Activated CD4-positive, alpha-beta T cell treated with anti-CD3 and anti-CD28 coated beads for 36 hours (primary cell): ENCODE measurements around the gene CBLC. TPM values are rescaled to one million over a fixed set of nuclear protein-coding genes. Genes with fewer than 3 reads are reported as not detected.
"Not testable (repeated sequence)": the region's sequence is repeated elsewhere in the genome, so short reads cannot be mapped to it uniquely, and the experiment has no call there.

Source experiments
- ATAC-seq: fragments of 200-7000 bp; cut with Tn5 transposase; one replicate; pipeline ENCODE4 v1.10.0; 2021; ENCODE audit warnings: mild to moderate bottlenecking, moderate library complexity
- CTCF ChIA-PET: fragments of 350-600 bp; sonication (Branson Sonifier 250); formaldehyde crosslinking; loops from one replicate; lab custom pipeline; 2021; ENCODE audit warnings: antibody characterized with exemption; lab: Charles Lee
- POLR2A ChIA-PET: fragments of 350-600 bp; sonication (Branson Sonifier 250); formaldehyde crosslinking; loops from one replicate; lab custom pipeline; 2021; ENCODE audit warnings: antibody characterized with exemption, inconsistent platforms; lab: Charles Lee
- DNase-seq: peaks from one replicate; pipeline ENCODE4 v3.0.0-alpha.2; 2020
- H3K27ac Mint-ChIP-seq: one replicate; pipeline ENCODE4 v1.8.0; 2021; ENCODE audit warnings: mixed read lengths
- H3K27me3 Mint-ChIP-seq: one replicate; pipeline ENCODE4 v1.8.0; 2021; ENCODE audit warnings: mixed read lengths
- H3K36me3 Mint-ChIP-seq: one replicate; pipeline ENCODE4 v1.8.0; 2021; ENCODE audit warnings: low read depth, mixed read lengths
- H3K4me1 Mint-ChIP-seq: one replicate; pipeline ENCODE4 v1.8.0; 2021; ENCODE audit warnings: mixed read lengths
- H3K4me3 Mint-ChIP-seq: one replicate; pipeline ENCODE4 v1.8.0; 2021; ENCODE audit warnings: mild to moderate bottlenecking, moderate library complexity, mixed read lengths
- H3K9me3 Mint-ChIP-seq: one replicate; pipeline ENCODE4 v1.8.0; 2021; ENCODE audit warnings: low read depth, mixed read lengths
- intact Hi-C, 2 experiments: fragments of 100-400 bp; cut with DNase I in 1 of 2; cut with micrococcal nuclease in 1 of 2; formaldehyde crosslinking; loops; one replicate each; pipeline versions ENCODE4 v1.14.2 to v1.15.1; 2022 to 2024; cut with DNase I, micrococcal nuclease
- total RNA-seq, 2 experiments: library from RNA; stranded (reverse); gene quantifications; one replicate each; pipeline ENCODE4 v1.2.3, GENCODE V29; 2021

CBLC gene
- total RNA-seq, 2 experiments from 2014 or later = not detected

- DNase-seq, POLR2A ChIA-PET, H3K4me3 Mint-ChIP-seq, H3K27ac Mint-ChIP-seq, H3K4me1 Mint-ChIP-seq, H3K36me3 Mint-ChIP-seq, ATAC-seq, H3K27me3 Mint-ChIP-seq, H3K9me3 Mint-ChIP-seq: not testable (repeated sequence)
- intact Hi-C loops = loop anchor here in 1 of 2 experiments (5.0 kb wide), 1 partner anchor 66 kb away; the partner anchor contains the start of gene NECTIN2
- CTCF ChIA-PET = interaction anchor here (3.5 kb wide), 1 partner anchor 59 kb away, joined by 51 read pairs; no protein-coding TSS in a partner anchor
Observed at GRCh38 chr19:44781694-44782093, 4.0 kb downstream of the CBLC start.

GRCh38 chr19:44782729-44783128 is 5.0 kb downstream of the CBLC start:
- ATAC-seq (no peak), DNase-seq (no peak)
- H3K27me3 Mint-ChIP-seq = no peaks in the 10 kb centered on the region
- H3K9me3 Mint-ChIP-seq = no peaks in the 10 kb centered on the region
- no peak overlapping the region for H3K27ac Mint-ChIP-seq
- no peak overlapping the region for H3K4me3 Mint-ChIP-seq
- POLR2A ChIA-PET = no interaction called here
- intact Hi-C loops = loop anchor here in 1 of 2 experiments (5.0 kb wide), 1 partner anchor 65 kb away; the partner anchor contains the start of gene NECTIN2
- CTCF ChIA-PET = interaction anchor here (0.6 to 3.5 kb wide), 5 partner anchors 11 to 60 kb away, joined by 3 to 51 read pairs (median 5); no protein-coding TSS in a partner anchor
- no peaks in the 10 kb centered on the region for H3K36me3 Mint-ChIP-seq
- H3K4me1 Mint-ChIP-seq = peaks cover 4% of the 10 kb centered on the region

- intact Hi-C loops = loop anchor here in 1 of 2 experiments (5.0 kb wide), 1 partner anchor 64 kb away; the partner anchor contains the start of gene NECTIN2
- Mint-ChIP-seq H3K27ac (no peak overlapping the region), H3K4me1 (peaks cover 4% of the 10 kb centered on the region), H3K27me3 (no peaks in the 10 kb centered on the region), H3K4me3 (no peak overlapping the region), H3K9me3 (no peaks in the 10 kb centered on the region), H3K36me3 (no peaks in the 10 kb centered on the region)
- ATAC-seq (no peak), DNase-seq (no peak)
- ChIA-PET POLR2A (no interaction called here), CTCF (interaction anchor here (0.7 to 3.5 kb wide), 21 partner anchors 12 to 501 kb away, joined by 3 to 51 read pairs (median 4); no protein-coding TSS in a partner anchor)
Observed at GRCh38 chr19:44783545-44783944, 5.9 kb downstream of the CBLC start.

- H3K36me3 Mint-ChIP-seq = no peaks in the 10 kb centered on the region
- CTCF ChIA-PET = interaction anchor here (0.6 to 3.5 kb wide), 12 partner anchors 11 to 131 kb away, joined by 3 to 51 read pairs (median 5); partner anchors contain the start of gene NECTIN2
- no peak for ATAC-seq
Observed at GRCh38 chr19:44785271-44785670, 7.6 kb downstream of the CBLC start.

GRCh38 chr19:44785993-44786392 is 8.3 kb downstream of the CBLC start:
- Mint-ChIP-seq H3K4me1 (peaks cover 4% of the 10 kb centered on the region), H3K4me3 (no peak overlapping the region), H3K36me3 (no peaks in the 10 kb centered on the region), H3K9me3 (no peaks in the 10 kb centered on the region), H3K27me3 (no peaks in the 10 kb centered on the region), H3K27ac (no peak overlapping the region)
- ChIA-PET POLR2A (no interaction called here), CTCF (interaction anchor here (0.6 to 3.3 kb wide), 6 partner anchors 10 to 120 kb away, joined by 3 to 36 read pairs (median 4); partner anchors contain the start of gene NECTIN2)
- no peak for ATAC-seq
- DNase-seq = no peak
- intact Hi-C loops = no loop called here

More at GRCh38 chr19:44785271-44785670, 7.6 kb downstream of the CBLC start:
- POLR2A ChIA-PET = no interaction called here
- no peaks in the 10 kb centered on the region for H3K27me3 Mint-ChIP-seq
- no peak overlapping the region for H3K27ac Mint-ChIP-seq
- H3K4me3 Mint-ChIP-seq = no peak overlapping the region
- DNase-seq = no peak
- H3K4me1 Mint-ChIP-seq = peaks cover 4% of the 10 kb centered on the region
- intact Hi-C loops = no loop called here
- no peaks in the 10 kb centered on the region for H3K9me3 Mint-ChIP-seq

GRCh38 chr19:44788971-44789370 is 11.3 kb downstream of the CBLC start:
- Mint-ChIP-seq H3K9me3 (no peaks in the 10 kb centered on the region), H3K36me3 (no peaks in the 10 kb centered on the region), H3K27ac (no peak overlapping the region), H3K4me1 (peaks cover 4% of the 10 kb centered on the region), H3K27me3 (no peaks in the 10 kb centered on the region), H3K4me3 (no peak overlapping the region)
- ChIA-PET POLR2A (interaction anchor here (0.7 kb wide), 1 partner anchor 19 kb away, joined by 3 read pairs; no protein-coding TSS in a partner anchor), CTCF (interaction anchor here (0.6 kb wide), 1 partner anchor 9 kb away, joined by 3 read pairs; no protein-coding TSS in a partner anchor)
- ATAC-seq = no peak
- intact Hi-C loops = no loop called here
- no peak for DNase-seq

GRCh38 chr19:44789943-44790483 is 12.3 kb downstream of the CBLC start:
- DNase-seq (no peak), ATAC-seq (no peak)
- Mint-ChIP-seq H3K27ac (no peak overlapping the region), H3K4me1 (no peaks in the 10 kb centered on the region), H3K36me3 (no peaks in the 10 kb centered on the region), H3K27me3 (no peaks in the 10 kb centered on the region), H3K9me3 (no peaks in the 10 kb centered on the region), H3K4me3 (no peak overlapping the region)
- intact Hi-C loops = no loop called here
- ChIA-PET POLR2A (no interaction called here), CTCF (interaction anchor here (0.7 to 1.3 kb wide), 2 partner anchors 8 to 81 kb away, joined by 3 read pairs; no protein-coding TSS in a partner anchor)

GRCh38 chr19:44792281-44792680 is 14.6 kb downstream of the CBLC start:
- Mint-ChIP-seq H3K4me1 (peaks cover 11% of the 10 kb centered on the region), H3K27me3 (no peaks in the 10 kb centered on the region), H3K9me3 (no peaks in the 10 kb centered on the region), H3K36me3 (no peaks in the 10 kb centered on the region), H3K4me3 (no peak overlapping the region), H3K27ac (no peak overlapping the region)
- no peak for DNase-seq
- ChIA-PET POLR2A (no interaction called here), CTCF (no interaction called here)
- no peak for ATAC-seq
- intact Hi-C loops = no loop called here

GRCh38 chr19:44794610-44795009 is 16.9 kb downstream of the CBLC start:
- Mint-ChIP-seq H3K4me3 (no peak overlapping the region), H3K9me3 (no peaks in the 10 kb centered on the region), H3K27me3 (no peaks in the 10 kb centered on the region), H3K4me1 (peaks cover 11% of the 10 kb centered on the region), H3K27ac (no peak overlapping the region), H3K36me3 (no peaks in the 10 kb centered on the region)
- no peak for ATAC-seq
- POLR2A ChIA-PET = no interaction called here
- CTCF ChIA-PET = no interaction called here
- DNase-seq = no peak
- intact Hi-C loops = no loop called here

- CTCF ChIA-PET = interaction anchor here (0.6 to 2.9 kb wide), 3 partner anchors 11 to 153 kb away, joined by 3 to 10 read pairs (median 9); no protein-coding TSS in a partner anchor
- Mint-ChIP-seq H3K27me3 (no peaks in the 10 kb centered on the region), H3K4me1 (peaks cover 11% of the 10 kb centered on the region), H3K27ac (no peak overlapping the region), H3K4me3 (no peak overlapping the region), H3K36me3 (no peaks in the 10 kb centered on the region), H3K9me3 (no peaks in the 10 kb centered on the region)
- no peak for DNase-seq
- no peak for ATAC-seq
- POLR2A ChIA-PET = no interaction called here
- intact Hi-C loops = no loop called here
Observed at GRCh38 chr19:44795398-44795987, 17.8 kb downstream of the CBLC start.

- POLR2A ChIA-PET = no interaction called here
- Mint-ChIP-seq H3K9me3 (no peaks in the 10 kb centered on the region), H3K36me3 (no peaks in the 10 kb centered on the region), H3K4me1 (peaks cover 11% of the 10 kb centered on the region), H3K27me3 (no peaks in the 10 kb centered on the region), H3K27ac (no peak overlapping the region), H3K4me3 (no peak overlapping the region)
- intact Hi-C loops = no loop called here
- DNase-seq (no peak), ATAC-seq (no peak)
- CTCF ChIA-PET = interaction anchor here (1.9 to 2.9 kb wide), 2 partner anchors 12 to 73 kb away, joined by 9 to 10 read pairs; no protein-coding TSS in a partner anchor
Observed at GRCh38 chr19:44796701-44797115, 19.0 kb downstream of the CBLC start.
